Measurements from ENCODE around the gene S100PBP. TPM values are rescaled to one million over a fixed set of nuclear protein-coding genes. Genes with fewer than 3 reads are reported as not detected.

S100PBP gene
- total RNA-seq, 4 donors from 2014 or later = 27.3 to 41.9 (median 34.7) TPM

GRCh38 chr1:32770741-32771548, 46.5 kb upstream of the S100PBP start:
- WGBS, 2 donors = 78 to 90% methylated on average over 14 to 15 of the region's 18 CpGs

GRCh38 chr1:32771561-32772280, 45.7 kb upstream of the S100PBP start:
- Histone ChIP-seq H3K9me3 (no peaks in the 10 kb centered on the region), H3K27me3 (no peaks in the 10 kb centered on the region), H3K36me3 (peaks cover 38 to 39% of the 10 kb centered on the region in 2 donors), H3K4me1 (peaks cover 9 to 25% of the 10 kb centered on the region in 2 donors), H3K27ac (no peak overlapping the region), H3K4me3 (replicated peaks in 1 of 3) (no peak overlapping the region)
- peak in 1 of 2 donors; percentile 24 for DNase-seq
- TF ChIP-seq POLR2A (IDR thresholded peaks at IDR 0.05) = no peak
- no peak for TF ChIP-seq CTCF (IDR thresholded peaks at IDR 0.05)
- 78 to 91% methylated on average over 7 to 22 of the region's 30 CpGs for WGBS, 2 donors
- intact Hi-C loops (cut with DNase I) = loop anchor here (5.0 kb wide), 1 partner anchor 59 kb away; no protein-coding TSS in a partner anchor

More at GRCh38 chr1:32770741-32771548, 46.5 kb upstream of the S100PBP start:
- peaks cover 15 to 33% of the 10 kb centered on the region in 2 donors for H3K4me1 ChIP-seq
- no peak overlapping the region for H3K4me3 ChIP-seq (replicated peaks in 1 of 3)
- H3K9me3 ChIP-seq = no peaks in the 10 kb centered on the region
- intact Hi-C loops (cut with DNase I) = loop anchor here (5.0 kb wide), 1 partner anchor 59 kb away; no protein-coding TSS in a partner anchor
- no peak overlapping the region for H3K27ac ChIP-seq
- no peak for TF ChIP-seq CTCF (IDR thresholded peaks at IDR 0.05)
- TF ChIP-seq POLR2A (IDR thresholded peaks at IDR 0.05) = no peak
- H3K27me3 ChIP-seq = no peaks in the 10 kb centered on the region
- peaks cover 33 to 37% of the 10 kb centered on the region in 2 donors for H3K36me3 ChIP-seq
- DNase-seq = no peak

GRCh38 chr1:32772281-32773017, 45.0 kb upstream of the S100PBP start:
- TF ChIP-seq CTCF (IDR thresholded peaks at IDR 0.05) (no peak), POLR2A (IDR thresholded peaks at IDR 0.05) (no peak)
- no peaks in the 10 kb centered on the region for H3K27me3 ChIP-seq
- H3K9me3 ChIP-seq = no peaks in the 10 kb centered on the region
- H3K4me3 ChIP-seq (replicated peaks in 1 of 3) = no peak overlapping the region
- peak overlapping the region in 1 of 3 donors; percentile 49 for H3K27ac ChIP-seq
- WGBS, 2 donors = 89 to 95% methylated on average over 5 to 9 of the region's 10 CpGs
- DNase-seq = no peak
- peaks cover 39% of the 10 kb centered on the region in 2 donors for H3K36me3 ChIP-seq
- peaks cover 2 to 18% of the 10 kb centered on the region in 2 donors for H3K4me1 ChIP-seq
- intact Hi-C loops (cut with DNase I) = loop anchor here (5.0 kb wide), 1 partner anchor 60 kb away; no protein-coding TSS in a partner anchor

- WGBS, 2 donors = 13 to 17% methylated on average over 5 to 9 of the region's 9 CpGs
- Histone ChIP-seq H3K36me3 (peaks cover 39 to 42% of the 10 kb centered on the region in 2 donors), H3K27ac (peak overlapping the region in 1 of 3 donors; percentile 49), H3K27me3 (no peaks in the 10 kb centered on the region), H3K4me3 (replicated peaks in 1 of 3) (no peak overlapping the region), H3K4me1 (peaks cover 0 to 11% of the 10 kb centered on the region in 2 donors), H3K9me3 (no peaks in the 10 kb centered on the region)
- peak; percentile 89 to 91 for DNase-seq
- intact Hi-C loops (cut with DNase I) = loop anchor here (5.0 kb wide), 1 partner anchor 61 kb away; no protein-coding TSS in a partner anchor
- TF ChIP-seq CTCF (IDR thresholded peaks at IDR 0.05) (peak; percentile 72 to 97 (median 90)), POLR2A (IDR thresholded peaks at IDR 0.05) (no peak)
Observed at GRCh38 chr1:32773018-32773763, 44.3 kb upstream of the S100PBP start.
